ENCODE results near the gene ATP6V1G2.

Gene ATP6V1G2

GRCh38 chr6:31547727-31548543 lies 1.5 kb upstream of the ATP6V1G2 start:
- no peak for DNase-seq (ENCODE audit: low read depth)

GRCh38 chr6:31546958-31547726 lies 734 bp upstream of the ATP6V1G2 start, which contains the start of gene NFKBIL1:
TSS of gene NFKBIL1 (plus strand) at chr6:31547608. CDS start at chr6:31547695, 87 bp downstream.
- DNase-seq (ENCODE audit: low read depth), result peak; percentile 86

GRCh38 chr6:31545291-31545690 lies 1.1 kb downstream of the ATP6V1G2 start:
- no peak for DNase-seq (ENCODE audit: low read depth)

GRCh38 chr6:31544676-31545075 lies 1.7 kb downstream of the ATP6V1G2 start:
- no peak for DNase-seq (ENCODE audit: low read depth)

- no peak for DNase-seq (ENCODE audit: low read depth)
Measured at GRCh38 chr6:31543639-31544038, 2.8 kb downstream of the ATP6V1G2 start.

- DNase-seq (ENCODE audit: low read depth), result peak; percentile 91
Measured at GRCh38 chr6:31541658-31542521, 4.5 kb downstream of the ATP6V1G2 start, which contains the start of gene DDX39B. TSS of gene DDX39B (minus strand) at chr6:31542003. CDS start at chr6:31540532, 1,471 bp downstream.

- peak; percentile 34 for DNase-seq (ENCODE audit: low read depth)
Measured at GRCh38 chr6:31541059-31541657, 5.2 kb downstream of the ATP6V1G2 start.

- no peak for DNase-seq (ENCODE audit: low read depth)
Measured at GRCh38 chr6:31540640-31541039, 5.8 kb downstream of the ATP6V1G2 start.

GRCh38 chr6:31538805-31539400 lies 7.5 kb downstream of the ATP6V1G2 start:
- no peak for DNase-seq (ENCODE audit: low read depth)

- no peak for DNase-seq (ENCODE audit: low read depth)
Measured at GRCh38 chr6:31535538-31536324, 10.7 kb downstream of the ATP6V1G2 start.

- DNase-seq (ENCODE audit: low read depth), result no peak
Measured at GRCh38 chr6:31534521-31535040, 11.8 kb downstream of the ATP6V1G2 start.

- DNase-seq (ENCODE audit: low read depth), result no peak
Measured at GRCh38 chr6:31534011-31534410, 12.4 kb downstream of the ATP6V1G2 start.

- DNase-seq (ENCODE audit: low read depth), result no peak
Measured at GRCh38 chr6:31533455-31533841, 13.0 kb downstream of the ATP6V1G2 start.

- DNase-seq (ENCODE audit: low read depth), result no peak
Measured at GRCh38 chr6:31532644-31533454, 13.6 kb downstream of the ATP6V1G2 start.

- DNase-seq (ENCODE audit: low read depth), result no peak
Measured at GRCh38 chr6:31531771-31532643, 14.4 kb downstream of the ATP6V1G2 start.

- no peak for DNase-seq (ENCODE audit: low read depth)
Measured at GRCh38 chr6:31531162-31531561, 15.2 kb downstream of the ATP6V1G2 start.

- DNase-seq (ENCODE audit: low read depth), result no peak
Measured at GRCh38 chr6:31530659-31531058, 15.7 kb downstream of the ATP6V1G2 start.

All from activated T-helper 9 cell treated with anti-CD3 and anti-CD28 coated beads, Interleukin-2, amount 50 U/mL, for 16 hours (primary cell).